ENCODE results near the gene PTTG2.

The PTTG2 gene

GRCh38 chr4:37958932-37959331 is 1.3 kb upstream of the PTTG2 start:
- H3K27ac ChIP-seq: no peak overlapping the region
- TF ChIP-seq, protein P1, sequence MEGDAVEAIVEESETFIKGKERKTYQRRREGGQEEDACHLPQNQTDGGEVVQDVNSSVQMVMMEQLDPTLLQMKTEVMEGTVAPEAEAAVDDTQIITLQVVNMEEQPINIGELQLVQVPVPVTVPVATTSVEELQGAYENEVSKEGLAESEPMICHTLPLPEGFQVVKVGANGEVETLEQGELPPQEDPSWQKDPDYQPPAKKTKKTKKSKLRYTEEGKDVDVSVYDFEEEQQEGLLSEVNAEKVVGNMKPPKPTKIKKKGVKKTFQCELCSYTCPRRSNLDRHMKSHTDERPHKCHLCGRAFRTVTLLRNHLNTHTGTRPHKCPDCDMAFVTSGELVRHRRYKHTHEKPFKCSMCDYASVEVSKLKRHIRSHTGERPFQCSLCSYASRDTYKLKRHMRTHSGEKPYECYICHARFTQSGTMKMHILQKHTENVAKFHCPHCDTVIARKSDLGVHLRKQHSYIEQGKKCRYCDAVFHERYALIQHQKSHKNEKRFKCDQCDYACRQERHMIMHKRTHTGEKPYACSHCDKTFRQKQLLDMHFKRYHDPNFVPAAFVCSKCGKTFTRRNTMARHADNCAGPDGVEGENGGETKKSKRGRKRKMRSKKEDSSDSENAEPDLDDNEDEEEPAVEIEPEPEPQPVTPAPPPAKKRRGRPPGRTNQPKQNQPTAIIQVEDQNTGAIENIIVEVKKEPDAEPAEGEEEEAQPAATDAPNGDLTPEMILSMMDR (conservative IDR thresholded peaks at IDR 0.05): no peak
- no peak for TF ChIP-seq ZFX (IDR thresholded peaks at IDR 0.05)

GRCh38 chr4:37960679-37961450 is 667 bp downstream of the PTTG2 start:
- TF ChIP-seq, protein P1 (conservative IDR thresholded peaks at IDR 0.05): no peak
- no peak for TF ChIP-seq ZFX (IDR thresholded peaks at IDR 0.05)

DNA sequence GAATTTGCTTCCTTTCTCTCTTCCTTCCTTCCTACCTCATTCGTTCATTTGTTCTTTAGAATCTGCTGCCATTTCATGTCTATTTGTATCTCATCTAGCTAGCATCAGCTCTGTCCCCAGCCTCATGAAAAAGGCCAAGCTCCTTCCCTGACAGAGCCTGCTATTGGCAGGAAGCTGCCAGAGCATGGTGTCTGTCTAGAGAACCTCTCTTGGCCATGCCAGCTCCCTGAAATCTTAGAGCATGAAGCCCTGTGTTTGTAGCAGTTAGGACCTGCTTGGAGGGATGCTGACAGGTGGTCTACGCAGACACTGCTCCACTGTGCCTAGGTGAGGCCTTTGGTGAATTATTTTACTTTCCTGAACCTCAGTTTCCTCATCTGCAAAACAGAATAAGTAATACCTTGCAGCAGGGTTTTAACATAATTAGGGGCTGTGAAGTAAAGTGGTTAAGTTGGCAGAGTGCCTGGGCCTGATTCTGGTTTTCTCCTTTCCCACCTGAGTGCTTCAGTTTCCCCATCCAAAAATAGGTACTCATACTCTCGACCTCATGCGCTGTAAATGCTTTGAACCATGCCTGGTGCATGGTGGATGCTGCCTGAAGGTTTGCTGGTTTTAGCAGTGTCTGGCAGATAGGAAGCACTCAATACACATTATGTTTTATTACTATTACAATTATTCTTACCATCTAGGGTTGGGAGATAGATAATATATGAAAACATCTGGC is 4.7 kb downstream of the PTTG2 start:
- TF ChIP-seq ZFX (IDR thresholded peaks at IDR 0.05): no peak
- no peak overlapping the region for H3K27ac ChIP-seq

More at GRCh38 chr4:37960679-37961450, 667 bp downstream of the PTTG2 start:
- no peak overlapping the region for H3K27ac ChIP-seq

GRCh38 chr4:37966044-37966443 is 5.8 kb downstream of the PTTG2 start:
- TF ChIP-seq, protein P1 (conservative IDR thresholded peaks at IDR 0.05): no peak
- TF ChIP-seq ZFX (IDR thresholded peaks at IDR 0.05): no peak
- H3K27ac ChIP-seq: peak overlapping the region; percentile 30; the same call in 1 of the 2 replicates

DNA sequence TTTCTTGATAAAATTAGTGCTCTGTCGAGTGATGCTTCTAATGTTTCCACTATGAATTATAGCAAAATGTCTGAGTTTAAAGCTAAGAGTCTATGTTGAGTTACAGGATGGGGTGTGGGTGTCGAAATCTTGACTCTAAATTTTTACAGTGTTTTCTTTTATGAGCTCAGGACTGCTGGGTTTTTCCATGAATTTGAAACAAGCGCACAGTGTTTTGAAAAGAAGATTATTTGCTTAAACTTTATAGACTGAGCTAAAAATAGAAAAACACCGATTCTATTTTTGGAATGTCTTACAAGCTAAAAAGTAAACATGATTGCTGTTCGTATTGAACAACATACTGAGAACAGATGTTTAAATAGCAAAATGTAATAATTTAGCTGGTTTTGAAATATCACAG is 7.5 kb downstream of the PTTG2 start:
- no peak overlapping the region; the same call in 1 of the 2 replicates for H3K27ac ChIP-seq

GRCh38 chr4:37968747-37969146 is 8.5 kb downstream of the PTTG2 start:
- TF ChIP-seq, protein P1 (conservative IDR thresholded peaks at IDR 0.05): no peak
- no peak for TF ChIP-seq ZFX (IDR thresholded peaks at IDR 0.05)

More for the DNA sequence above, 7.5 kb downstream of the PTTG2 start:
- no peak for TF ChIP-seq ZFX (IDR thresholded peaks at IDR 0.05)
- TF ChIP-seq, protein P1 (conservative IDR thresholded peaks at IDR 0.05): no peak

GRCh38 chr4:37970702-37971101 is 10.5 kb downstream of the PTTG2 start:
- no peak for TF ChIP-seq ZFX (IDR thresholded peaks at IDR 0.05)
- TF ChIP-seq, protein P1 (conservative IDR thresholded peaks at IDR 0.05): peak; percentile 42

More at GRCh38 chr4:37968747-37969146, 8.5 kb downstream of the PTTG2 start:
- peak overlapping the region; percentile 66 for H3K27ac ChIP-seq

More at GRCh38 chr4:37970702-37971101, 10.5 kb downstream of the PTTG2 start:
- H3K27ac ChIP-seq: no peak overlapping the region; the same call in 1 of the 2 replicates

Data from C4-2B (cell line).